Measurements from ENCODE around the gene FAM167B.

Gene FAM167B

GRCh38 chr1:32266921-32267591 is 20.0 kb downstream of the FAM167B start:
- TF ChIP-seq CTCF (conservative IDR thresholded peaks at IDR 0.05) = no peak
- no peak overlapping the region for H3K27ac ChIP-seq

- no peak for TF ChIP-seq CTCF (conservative IDR thresholded peaks at IDR 0.05)
- H3K27ac ChIP-seq = no peak overlapping the region
Measured at GRCh38 chr1:32269744-32270143, 22.7 kb downstream of the FAM167B start.

GRCh38 chr1:32272557-32273390 is 25.8 kb downstream of the FAM167B start:
- no peak for TF ChIP-seq CTCF (conservative IDR thresholded peaks at IDR 0.05)
- H3K27ac ChIP-seq = no peak overlapping the region

GRCh38 chr1:32273391-32274208 is 26.6 kb downstream of the FAM167B start:
- no peak for TF ChIP-seq CTCF (conservative IDR thresholded peaks at IDR 0.05)
- no peak overlapping the region for H3K27ac ChIP-seq

GRCh38 chr1:32274646-32275340 is 27.8 kb downstream of the FAM167B start:
- TF ChIP-seq CTCF (conservative IDR thresholded peaks at IDR 0.05) = no peak
- peak overlapping the region; percentile 19; the same call in 1 of the 2 replicates for H3K27ac ChIP-seq

GRCh38 chr1:32275424-32275823 is 28.4 kb downstream of the FAM167B start:
- no peak for TF ChIP-seq CTCF (conservative IDR thresholded peaks at IDR 0.05)
- peak overlapping the region; percentile 19; the same call in 1 of the 2 replicates for H3K27ac ChIP-seq
